ENCODE data around the gene SPAG6.

SPAG6 gene

GRCh38 chr10:22436893-22437619 is 91.8 kb downstream of the SPAG6 start:
- DNase-seq (peak; percentile 86), ATAC-seq (peak; percentile 82)
- peak overlapping the region; percentile 96 for H3K27ac Mint-ChIP-seq
- H3K4me3 Mint-ChIP-seq = peak overlapping the region; percentile 90
- H3K36me3 Mint-ChIP-seq (ENCODE audit: low read depth) = no peaks in the 10 kb centered on the region
- H3K9me3 Mint-ChIP-seq = no peaks in the 10 kb centered on the region
- H3K27me3 Mint-ChIP-seq = peaks cover 2% of the 10 kb centered on the region
- H3K4me1 Mint-ChIP-seq = peaks cover 59% of the 10 kb centered on the region

DNA sequence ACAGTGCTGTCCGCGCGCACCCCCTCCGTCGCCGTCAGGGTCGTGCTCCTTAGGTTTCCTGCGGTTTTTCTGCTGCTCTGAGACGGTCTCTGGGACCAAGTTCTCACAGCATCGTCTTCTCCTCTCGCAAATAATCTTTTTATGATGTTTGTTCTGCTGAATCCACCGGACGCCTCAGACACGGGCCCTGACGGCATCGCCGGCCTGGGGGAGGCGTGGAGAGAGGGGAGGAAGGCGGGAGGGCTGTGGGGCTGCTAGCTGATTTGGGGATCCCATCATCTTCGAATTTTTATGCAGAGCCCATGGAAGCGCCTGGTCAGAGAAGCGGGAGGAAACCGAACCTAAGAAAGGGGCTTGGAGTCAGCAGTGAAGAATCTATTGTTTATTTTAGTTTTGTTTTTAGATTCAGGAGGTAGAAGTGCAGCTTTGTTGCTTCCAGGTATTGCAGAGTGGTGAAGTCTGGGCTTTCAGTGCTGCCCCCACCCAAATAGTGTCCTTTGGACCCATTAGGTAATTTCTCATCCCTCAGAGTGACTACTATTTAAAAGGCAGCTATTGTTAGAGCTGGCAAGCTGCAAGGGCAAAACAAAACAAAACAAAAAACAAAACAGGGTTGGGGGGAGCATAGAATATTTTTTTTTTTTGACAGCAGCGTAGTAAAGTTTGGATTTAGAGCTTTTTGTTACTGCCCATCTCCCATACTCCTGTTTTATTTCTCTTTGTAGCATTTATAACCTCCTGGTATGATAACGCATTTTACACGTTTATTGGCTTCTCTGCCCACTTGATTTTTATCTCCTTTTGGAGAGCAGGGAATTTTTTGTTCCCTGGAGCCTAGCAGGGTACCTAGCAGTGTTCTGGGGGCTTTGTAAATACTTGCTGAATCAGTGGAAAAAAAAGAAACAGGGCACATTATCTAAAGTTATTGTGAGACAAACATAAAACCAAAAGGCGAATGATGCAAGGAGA is 92.6 kb downstream of the SPAG6 start:
- Mint-ChIP-seq H3K4me3 (peak overlapping the region; percentile 90), H3K9me3 (no peaks in the 10 kb centered on the region), H3K36me3 (ENCODE audit: low read depth) (no peaks in the 10 kb centered on the region), H3K27me3 (no peaks in the 10 kb centered on the region), H3K27ac (peak overlapping the region; percentile 96), H3K4me1 (peaks cover 61% of the 10 kb centered on the region)
- DNase-seq = peak; percentile 62
- ATAC-seq = peak; percentile 13

DNA sequence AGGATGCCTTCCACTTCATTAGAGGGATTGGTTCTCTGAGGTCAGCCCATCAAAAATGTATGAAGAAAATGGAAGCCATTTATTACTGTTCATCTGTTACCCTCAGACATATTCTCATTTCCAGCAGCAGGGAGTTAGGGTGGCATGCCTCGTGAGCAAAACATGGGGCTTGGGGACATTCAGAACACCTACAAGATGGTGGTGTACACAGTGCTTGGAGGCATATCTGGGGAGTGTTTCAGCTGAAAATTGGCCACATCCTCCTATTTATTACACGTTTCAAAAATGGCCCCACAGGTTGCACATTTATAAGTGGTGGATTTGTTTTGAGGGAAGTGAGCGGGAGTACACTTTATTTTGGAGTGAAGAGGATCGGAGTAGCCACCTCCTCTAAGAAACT is 93.4 kb downstream of the SPAG6 start:
- no peak for DNase-seq
- no peaks in the 10 kb centered on the region for H3K36me3 Mint-ChIP-seq (ENCODE audit: low read depth)
- peaks cover 57% of the 10 kb centered on the region for H3K4me1 Mint-ChIP-seq
- no peaks in the 10 kb centered on the region for H3K9me3 Mint-ChIP-seq
- no peaks in the 10 kb centered on the region for H3K27me3 Mint-ChIP-seq
- peak overlapping the region; percentile 96 for H3K27ac Mint-ChIP-seq
- H3K4me3 Mint-ChIP-seq = peak overlapping the region; percentile 90
- no peak for ATAC-seq

GRCh38 chr10:22442063-22442462 is 96.8 kb downstream of the SPAG6 start:
- Mint-ChIP-seq H3K27ac (no peak overlapping the region), H3K36me3 (ENCODE audit: low read depth) (no peaks in the 10 kb centered on the region), H3K9me3 (no peaks in the 10 kb centered on the region), H3K4me1 (peaks cover 28% of the 10 kb centered on the region), H3K4me3 (no peak overlapping the region), H3K27me3 (peaks cover 2% of the 10 kb centered on the region)
- no peak for ATAC-seq
- no peak for DNase-seq

GRCh38 chr10:22442468-22442867 is 97.2 kb downstream of the SPAG6 start:
- H3K27ac Mint-ChIP-seq = no peak overlapping the region
- H3K36me3 Mint-ChIP-seq (ENCODE audit: low read depth) = no peaks in the 10 kb centered on the region
- ATAC-seq (no peak), DNase-seq (no peak)
- H3K27me3 Mint-ChIP-seq = peaks cover 2% of the 10 kb centered on the region
- peaks cover 26% of the 10 kb centered on the region for H3K4me1 Mint-ChIP-seq
- no peak overlapping the region for H3K4me3 Mint-ChIP-seq
- H3K9me3 Mint-ChIP-seq = no peaks in the 10 kb centered on the region

GRCh38 chr10:22443175-22443901 is 98.0 kb downstream of the SPAG6 start:
- Mint-ChIP-seq H3K9me3 (no peaks in the 10 kb centered on the region), H3K36me3 (ENCODE audit: low read depth) (no peaks in the 10 kb centered on the region), H3K4me3 (no peak overlapping the region), H3K27me3 (peaks cover 2% of the 10 kb centered on the region), H3K27ac (no peak overlapping the region), H3K4me1 (peaks cover 18% of the 10 kb centered on the region)
- ATAC-seq = no peak
- DNase-seq = no peak

GRCh38 chr10:22444219-22444788 is 99.0 kb downstream of the SPAG6 start:
- Mint-ChIP-seq H3K4me3 (no peak overlapping the region), H3K36me3 (ENCODE audit: low read depth) (no peaks in the 10 kb centered on the region), H3K27me3 (peaks cover 2% of the 10 kb centered on the region), H3K9me3 (no peaks in the 10 kb centered on the region), H3K4me1 (peaks cover 8% of the 10 kb centered on the region), H3K27ac (no peak overlapping the region)
- ATAC-seq (no peak), DNase-seq (no peak)

- peaks cover 2% of the 10 kb centered on the region for H3K4me1 Mint-ChIP-seq
- H3K9me3 Mint-ChIP-seq = no peaks in the 10 kb centered on the region
- H3K36me3 Mint-ChIP-seq (ENCODE audit: low read depth) = no peaks in the 10 kb centered on the region
- H3K4me3 Mint-ChIP-seq = no peak overlapping the region
- no peak overlapping the region for H3K27ac Mint-ChIP-seq
- peaks cover 2% of the 10 kb centered on the region for H3K27me3 Mint-ChIP-seq
- DNase-seq (no peak), ATAC-seq (no peak)
Observed at GRCh38 chr10:22445495-22445894, 100.2 kb downstream of the SPAG6 start.

GRCh38 chr10:22447068-22447467 is 101.8 kb downstream of the SPAG6 start:
- H3K27me3 Mint-ChIP-seq = peaks cover 2% of the 10 kb centered on the region
- no peak overlapping the region for H3K27ac Mint-ChIP-seq
- ATAC-seq (no peak), DNase-seq (no peak)
- no peaks in the 10 kb centered on the region for H3K9me3 Mint-ChIP-seq
- H3K4me3 Mint-ChIP-seq = no peak overlapping the region
- peaks cover 2% of the 10 kb centered on the region for H3K4me1 Mint-ChIP-seq
- no peaks in the 10 kb centered on the region for H3K36me3 Mint-ChIP-seq (ENCODE audit: low read depth)

DNA sequence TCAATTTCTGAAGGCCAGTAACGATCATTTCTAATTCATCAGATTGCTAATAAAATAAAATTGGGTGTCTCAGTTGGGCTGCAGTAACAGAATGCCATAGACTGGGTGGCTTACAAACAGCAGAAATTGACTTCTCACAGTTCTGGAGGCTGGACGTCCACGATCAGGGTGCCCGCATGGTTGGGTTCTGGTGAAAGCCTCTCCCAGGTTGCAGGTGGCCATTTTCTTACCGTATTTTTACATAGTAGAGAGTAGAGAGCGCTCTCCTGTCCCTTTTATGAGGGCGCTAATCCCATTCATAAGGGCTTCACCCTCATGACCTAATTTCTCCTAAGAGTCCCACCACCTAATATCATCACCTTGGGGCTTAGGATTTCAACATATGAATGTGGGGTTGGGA is 106.0 kb downstream of the SPAG6 start:
- Mint-ChIP-seq H3K4me1 (peaks cover 8% of the 10 kb centered on the region), H3K27me3 (peaks cover 4% of the 10 kb centered on the region), H3K36me3 (ENCODE audit: low read depth) (no peaks in the 10 kb centered on the region), H3K27ac (no peak overlapping the region), H3K9me3 (no peaks in the 10 kb centered on the region), H3K4me3 (no peak overlapping the region)
- ATAC-seq (no peak), DNase-seq (no peak)

DNA sequence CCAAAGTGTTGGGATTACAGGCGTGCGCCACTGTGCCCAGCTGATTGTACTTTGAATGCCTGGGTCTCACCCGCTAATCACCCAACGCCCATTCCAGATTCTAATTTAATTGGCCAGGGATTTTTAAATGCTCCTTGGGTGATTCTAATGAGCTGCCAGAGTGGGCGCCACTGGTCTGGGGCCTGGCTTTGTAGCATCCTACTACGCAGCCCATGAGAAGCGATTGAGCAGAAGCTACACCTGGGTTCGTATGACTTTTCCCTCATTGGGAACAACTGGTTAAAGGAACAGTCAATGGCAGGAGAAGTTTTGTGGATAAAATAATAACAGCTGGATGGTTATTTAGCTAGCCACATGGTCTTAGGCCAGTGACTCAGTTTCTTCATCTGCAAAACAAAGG is 108.0 kb downstream of the SPAG6 start:
- H3K27me3 Mint-ChIP-seq = peaks cover 2% of the 10 kb centered on the region
- ATAC-seq (no peak), DNase-seq (no peak)
- H3K9me3 Mint-ChIP-seq = no peaks in the 10 kb centered on the region
- no peak overlapping the region for H3K27ac Mint-ChIP-seq
- peaks cover 8% of the 10 kb centered on the region for H3K4me1 Mint-ChIP-seq
- no peak overlapping the region for H3K4me3 Mint-ChIP-seq
- no peaks in the 10 kb centered on the region for H3K36me3 Mint-ChIP-seq (ENCODE audit: low read depth)

- H3K4me3 Mint-ChIP-seq = no peak overlapping the region
- peaks cover 8% of the 10 kb centered on the region for H3K4me1 Mint-ChIP-seq
- peaks cover 2% of the 10 kb centered on the region for H3K27me3 Mint-ChIP-seq
- DNase-seq (no peak), ATAC-seq (no peak)
- H3K9me3 Mint-ChIP-seq = no peaks in the 10 kb centered on the region
- no peaks in the 10 kb centered on the region for H3K36me3 Mint-ChIP-seq (ENCODE audit: low read depth)
- H3K27ac Mint-ChIP-seq = no peak overlapping the region
Observed at GRCh38 chr10:22453948-22454591, 108.8 kb downstream of the SPAG6 start.

GRCh38 chr10:22454634-22455033 is 109.3 kb downstream of the SPAG6 start:
- Mint-ChIP-seq H3K36me3 (ENCODE audit: low read depth) (no peaks in the 10 kb centered on the region), H3K27me3 (peaks cover 2% of the 10 kb centered on the region), H3K9me3 (no peaks in the 10 kb centered on the region), H3K27ac (no peak overlapping the region), H3K4me1 (peaks cover 12% of the 10 kb centered on the region), H3K4me3 (peak overlapping the region; percentile 11)
- ATAC-seq (no peak), DNase-seq (no peak)

Measured in activated naive CD8-positive, alpha-beta T cell treated with anti-CD3 and anti-CD28 coated beads, Interleukin-2, amount 50 U/mL, for 24 hours (primary cell).